ENCODE measurements around the gene CNOT4.

GRCh38 chr7:135328526-135328925 is 181.4 kb downstream of the CNOT4 start:
- TF ChIP-seq POLR2A (IDR thresholded peaks at IDR 0.05; ENCODE audit: extremely low read depth, insufficient read length) (no peak), CTCF (IDR thresholded peaks at IDR 0.05; ENCODE audit: low read depth, low read length) (no peak)
